Activated T-cell treated with anti-CD3 and anti-CD28 coated beads, Interleukin-2, amount 50 U/mL, for 72 hours (primary cell): Measurements from ENCODE around the gene MPPED1. TPM values are rescaled to one million over a fixed set of nuclear protein-coding genes. Genes with fewer than 3 reads are reported as not detected.

Source experiments
- ATAC-seq, 2 donors: fragments of 150-1000 bp; cut with Tn5 transposase; replicated peaks in 1 of 2; 2 replicates each; pipeline ENCODE4 v1.10.0; 2021; ENCODE audit warnings: moderate library complexity in 2 of 2, mild to moderate bottlenecking in 1 of 2
- DNase-seq, 2 donors: peaks; one replicate each; pipeline ENCODE4 v3.0.0; 2021 to 2022; ENCODE audit warnings: mixed read lengths in 1 of 2
- H3K27ac Mint-ChIP-seq: one replicate; pipeline ENCODE4 v1.8.0; 2022; ENCODE audit warnings: mild to moderate bottlenecking, moderate library complexity, mixed read lengths
- H3K27me3 Mint-ChIP-seq: one replicate; pipeline ENCODE4 v1.8.0; 2022; ENCODE audit warnings: low read depth, mixed read lengths
- H3K36me3 Mint-ChIP-seq, 2 donors: one replicate each; pipeline ENCODE4 v1.8.0; 2022; ENCODE audit warnings: mixed read lengths in 2 of 2, mild to moderate bottlenecking in 1 of 2; ENCODE audit not compliant: insufficient read depth in 2 of 2
- H3K4me1 Mint-ChIP-seq: one replicate; pipeline ENCODE4 v1.8.0; 2022; ENCODE audit warnings: low read depth, mixed read lengths
- H3K4me3 Mint-ChIP-seq, 2 donors: one replicate each; pipeline ENCODE4 v1.8.0; 2022; ENCODE audit warnings: mild to moderate bottlenecking in 2 of 2, mixed read lengths in 2 of 2, moderate library complexity in 2 of 2
- H3K9me3 Mint-ChIP-seq, 2 donors: one replicate each; pipeline ENCODE4 v1.8.0; 2022; ENCODE audit warnings: mixed read lengths in 2 of 2
- total RNA-seq, 2 donors: library from RNA; stranded (reverse); gene quantifications; one replicate each; pipeline ENCODE4 v1.2.3, GENCODE V29; 2022

MPPED1 gene
- total RNA-seq, 2 donors from 2014 or later: not detected

GRCh38 chr22:43516386-43516785 is 104.6 kb downstream of the MPPED1 start:
- DNase-seq: no peak
- no peak for ATAC-seq
- Mint-ChIP-seq H3K4me3 (no peak overlapping the region), H3K4me1 (peaks cover 12% of the 10 kb centered on the region), H3K27me3 (peaks cover 19% of the 10 kb centered on the region), H3K9me3 (no peaks in the 10 kb centered on the region), H3K27ac (no peak overlapping the region), H3K36me3 (no peaks in the 10 kb centered on the region)

GRCh38 chr22:43516996-43517635 is 105.3 kb downstream of the MPPED1 start:
- no peak for DNase-seq
- peaks cover 19% of the 10 kb centered on the region for H3K27me3 Mint-ChIP-seq
- ATAC-seq: no peak
- no peaks in the 10 kb centered on the region for H3K9me3 Mint-ChIP-seq
- no peak overlapping the region for H3K4me3 Mint-ChIP-seq
- H3K4me1 Mint-ChIP-seq: peaks cover 14% of the 10 kb centered on the region
- no peak overlapping the region for H3K27ac Mint-ChIP-seq
- H3K36me3 Mint-ChIP-seq: no peaks in the 10 kb centered on the region

GRCh38 chr22:43520632-43521039 is 108.8 kb downstream of the MPPED1 start:
- Mint-ChIP-seq H3K4me1 (peaks cover 14% of the 10 kb centered on the region), H3K27ac (peak overlapping the region; percentile 58), H3K27me3 (peaks cover 40% of the 10 kb centered on the region), H3K36me3 (no peaks in the 10 kb centered on the region), H3K4me3 (peak overlapping the region in 1 of 2 donors; percentile 66), H3K9me3 (no peaks in the 10 kb centered on the region)
- ATAC-seq (peak; percentile 88 to 96), DNase-seq (peak in 1 of 2 donors; percentile 12)

DNA sequence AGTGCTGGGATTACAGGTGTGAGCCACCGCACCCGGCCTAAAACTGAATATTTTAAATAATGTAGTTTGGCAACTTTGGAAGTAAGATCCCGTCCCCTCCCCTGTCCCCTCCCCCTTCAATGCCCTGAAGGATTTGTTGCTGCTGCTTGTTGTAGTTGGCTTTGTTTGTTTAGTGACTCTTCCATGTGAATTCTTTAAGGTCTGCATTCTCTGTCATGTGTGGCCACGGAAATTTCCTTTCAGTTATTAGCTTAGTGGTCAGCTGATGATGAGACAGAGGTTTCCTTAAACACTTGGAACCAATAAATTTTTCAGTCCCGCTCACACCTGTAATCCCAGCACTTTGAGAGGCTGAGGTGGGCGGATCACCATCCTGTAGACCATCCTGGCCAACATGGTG is 109.9 kb downstream of the MPPED1 start:
- H3K27me3 Mint-ChIP-seq: peaks cover 46% of the 10 kb centered on the region
- no peaks in the 10 kb centered on the region for H3K9me3 Mint-ChIP-seq
- H3K4me1 Mint-ChIP-seq: peaks cover 14% of the 10 kb centered on the region
- H3K4me3 Mint-ChIP-seq: no peak overlapping the region
- no peaks in the 10 kb centered on the region for H3K36me3 Mint-ChIP-seq
- DNase-seq: no peak
- H3K27ac Mint-ChIP-seq: no peak overlapping the region
- no peak for ATAC-seq

- Mint-ChIP-seq H3K4me3 (no peak overlapping the region), H3K27ac (no peak overlapping the region), H3K4me1 (peaks cover 4% of the 10 kb centered on the region), H3K9me3 (no peaks in the 10 kb centered on the region), H3K27me3 (peaks cover 27% of the 10 kb centered on the region), H3K36me3 (no peaks in the 10 kb centered on the region)
- ATAC-seq: no peak
- DNase-seq: no peak
Measured at GRCh38 chr22:43526117-43526655, 114.4 kb downstream of the MPPED1 start.

GRCh38 chr22:43526946-43527345 is 115.1 kb downstream of the MPPED1 start:
- peaks cover 27% of the 10 kb centered on the region for H3K27me3 Mint-ChIP-seq

GRCh38 chr22:43528601-43529360 is 117.0 kb downstream of the MPPED1 start:
- Mint-ChIP-seq H3K9me3 (no peaks in the 10 kb centered on the region), H3K36me3 (no peaks in the 10 kb centered on the region), H3K27ac (no peak overlapping the region), H3K27me3 (peaks cover 23% of the 10 kb centered on the region), H3K4me1 (no peaks in the 10 kb centered on the region), H3K4me3 (no peak overlapping the region)
- ATAC-seq: no peak
- no peak for DNase-seq

More at GRCh38 chr22:43526946-43527345, 115.1 kb downstream of the MPPED1 start:
- no peak for DNase-seq
- Mint-ChIP-seq H3K27ac (no peak overlapping the region), H3K36me3 (no peaks in the 10 kb centered on the region), H3K4me3 (no peak overlapping the region), H3K4me1 (no peaks in the 10 kb centered on the region), H3K9me3 (no peaks in the 10 kb centered on the region)
- ATAC-seq: no peak

DNA sequence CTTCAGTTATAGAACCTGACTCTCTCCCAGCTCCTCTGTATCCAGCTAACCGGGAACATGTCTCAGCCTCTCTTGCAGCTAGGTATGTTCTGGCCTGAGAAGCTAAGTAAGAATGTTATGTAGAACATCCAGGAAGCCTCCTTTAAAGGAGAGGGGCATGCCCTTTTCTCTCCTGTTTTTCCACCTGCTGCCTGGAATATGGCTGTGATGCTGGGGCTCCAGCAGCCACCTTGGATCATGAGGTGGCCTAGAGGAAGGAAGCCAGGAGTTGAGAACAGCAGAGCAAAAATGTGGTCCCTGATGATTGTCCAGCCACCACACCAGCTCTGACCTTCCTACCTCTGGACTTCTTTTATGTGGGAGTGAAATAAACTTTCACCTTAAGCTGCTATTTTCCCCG is 117.6 kb downstream of the MPPED1 start:
- no peak for DNase-seq
- Mint-ChIP-seq H3K36me3 (no peaks in the 10 kb centered on the region), H3K9me3 (no peaks in the 10 kb centered on the region), H3K4me3 (no peak overlapping the region), H3K4me1 (no peaks in the 10 kb centered on the region), H3K27ac (no peak overlapping the region), H3K27me3 (peaks cover 18% of the 10 kb centered on the region)
- no peak for ATAC-seq

DNA sequence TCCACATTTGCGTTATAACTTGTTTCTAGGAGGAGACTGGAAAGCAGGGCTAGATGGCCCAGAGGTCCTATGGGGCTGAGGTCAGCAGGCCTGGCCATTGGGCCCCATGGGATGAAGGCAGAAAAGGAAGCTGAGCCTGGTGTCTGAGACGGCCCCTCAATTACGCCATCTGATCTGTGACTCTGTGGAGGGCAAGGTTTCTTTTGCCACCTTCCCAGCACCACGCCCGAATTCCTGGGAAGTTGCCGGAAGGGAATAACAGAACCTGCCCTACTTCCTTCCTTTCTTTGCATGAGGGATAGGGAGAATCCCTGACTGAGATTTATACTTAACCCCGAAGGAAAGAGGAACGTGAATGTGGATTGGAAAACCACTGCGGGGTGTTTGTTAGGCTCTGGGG is 118.1 kb downstream of the MPPED1 start:
- Mint-ChIP-seq H3K27ac (no peak overlapping the region), H3K27me3 (peaks cover 13% of the 10 kb centered on the region), H3K9me3 (no peaks in the 10 kb centered on the region), H3K4me3 (no peak overlapping the region), H3K4me1 (no peaks in the 10 kb centered on the region), H3K36me3 (no peaks in the 10 kb centered on the region)
- no peak for ATAC-seq
- no peak for DNase-seq

- H3K4me1 Mint-ChIP-seq: no peaks in the 10 kb centered on the region
- ATAC-seq (no peak), DNase-seq (no peak)
- no peaks in the 10 kb centered on the region for H3K9me3 Mint-ChIP-seq
- no peak overlapping the region for H3K4me3 Mint-ChIP-seq
- peaks cover 7% of the 10 kb centered on the region for H3K27me3 Mint-ChIP-seq
- H3K36me3 Mint-ChIP-seq: no peaks in the 10 kb centered on the region
- no peak overlapping the region for H3K27ac Mint-ChIP-seq
Measured at GRCh38 chr22:43530349-43531201, 118.8 kb downstream of the MPPED1 start.

DNA sequence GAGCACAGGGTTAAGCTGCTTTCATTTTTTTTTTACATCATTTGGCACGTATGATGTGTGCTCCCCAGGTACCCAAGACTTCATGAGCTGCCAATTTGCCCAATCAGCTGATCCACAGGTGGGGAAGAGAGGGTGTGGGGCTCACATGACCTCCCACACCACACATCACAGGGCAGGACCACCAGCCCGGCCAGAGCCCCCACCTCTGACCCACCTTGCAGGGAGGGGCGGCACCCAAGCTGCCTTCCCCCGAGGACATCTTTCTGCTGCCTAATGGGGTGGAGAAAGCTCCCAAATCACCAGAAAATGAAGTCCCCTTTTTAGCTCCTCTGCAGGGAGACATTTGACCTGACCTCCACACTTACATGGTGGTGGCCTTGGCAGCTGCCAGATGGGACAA is 119.8 kb downstream of the MPPED1 start:
- ATAC-seq: no peak
- Mint-ChIP-seq H3K27ac (no peak overlapping the region), H3K4me1 (no peaks in the 10 kb centered on the region), H3K27me3 (no peaks in the 10 kb centered on the region), H3K4me3 (no peak overlapping the region), H3K36me3 (no peaks in the 10 kb centered on the region), H3K9me3 (no peaks in the 10 kb centered on the region)
- DNase-seq: no peak

- no peak for ATAC-seq
- no peaks in the 10 kb centered on the region for H3K27me3 Mint-ChIP-seq
Measured at GRCh38 chr22:43532301-43533155, 120.7 kb downstream of the MPPED1 start.

More at GRCh38 chr22:43532301-43533155, 120.7 kb downstream of the MPPED1 start:
- H3K36me3 Mint-ChIP-seq: no peaks in the 10 kb centered on the region
- no peak for DNase-seq
- H3K27ac Mint-ChIP-seq: no peak overlapping the region
- no peaks in the 10 kb centered on the region for H3K9me3 Mint-ChIP-seq
- H3K4me3 Mint-ChIP-seq: no peak overlapping the region
- no peaks in the 10 kb centered on the region for H3K4me1 Mint-ChIP-seq
